ENCODE results near the gene ZFAND3.

DNA sequence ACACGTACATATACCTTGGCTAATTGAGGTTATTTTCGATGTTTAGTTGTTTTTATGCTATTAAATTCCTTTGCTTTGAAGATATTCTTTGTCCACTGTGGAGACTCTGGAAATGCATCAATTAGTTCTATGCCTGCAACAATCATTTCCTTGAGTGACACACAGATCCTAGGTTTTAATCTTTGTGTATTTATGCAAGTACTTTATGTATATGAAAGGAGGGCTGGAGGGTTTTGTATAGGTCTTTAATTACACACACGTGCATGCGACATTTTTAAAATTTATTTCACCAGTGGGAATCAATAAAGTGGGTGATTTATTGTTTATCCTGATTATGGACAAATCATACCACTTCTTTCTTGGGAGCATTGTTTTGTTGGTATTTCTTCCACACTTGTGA, 57.3 kb downstream of the ZFAND3 start:
- TF ChIP-seq, protein P1, sequence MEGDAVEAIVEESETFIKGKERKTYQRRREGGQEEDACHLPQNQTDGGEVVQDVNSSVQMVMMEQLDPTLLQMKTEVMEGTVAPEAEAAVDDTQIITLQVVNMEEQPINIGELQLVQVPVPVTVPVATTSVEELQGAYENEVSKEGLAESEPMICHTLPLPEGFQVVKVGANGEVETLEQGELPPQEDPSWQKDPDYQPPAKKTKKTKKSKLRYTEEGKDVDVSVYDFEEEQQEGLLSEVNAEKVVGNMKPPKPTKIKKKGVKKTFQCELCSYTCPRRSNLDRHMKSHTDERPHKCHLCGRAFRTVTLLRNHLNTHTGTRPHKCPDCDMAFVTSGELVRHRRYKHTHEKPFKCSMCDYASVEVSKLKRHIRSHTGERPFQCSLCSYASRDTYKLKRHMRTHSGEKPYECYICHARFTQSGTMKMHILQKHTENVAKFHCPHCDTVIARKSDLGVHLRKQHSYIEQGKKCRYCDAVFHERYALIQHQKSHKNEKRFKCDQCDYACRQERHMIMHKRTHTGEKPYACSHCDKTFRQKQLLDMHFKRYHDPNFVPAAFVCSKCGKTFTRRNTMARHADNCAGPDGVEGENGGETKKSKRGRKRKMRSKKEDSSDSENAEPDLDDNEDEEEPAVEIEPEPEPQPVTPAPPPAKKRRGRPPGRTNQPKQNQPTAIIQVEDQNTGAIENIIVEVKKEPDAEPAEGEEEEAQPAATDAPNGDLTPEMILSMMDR (IDR thresholded peaks at IDR 0.05), result no peak
- TF ChIP-seq POLR2A (IDR thresholded peaks at IDR 0.05) (no peak), EP300 (IDR thresholded peaks at IDR 0.05) (no peak)
